GM19397 (cell line): Measurements from ENCODE around the gene KCNQ1.

Experiments
- ATAC-seq: cut with Tn5 transposase; IDR thresholded peaks from one replicate; pipeline ENCODE4 v1.9.1; 2021; ENCODE audit warnings: mild to moderate bottlenecking, moderate library complexity; ENCODE audit not compliant: unreplicated experiment

The KCNQ1 gene

GRCh38 chr11:2781408-2782274 is 336.8 kb downstream of the KCNQ1 start:
- ATAC-seq, result no peak

- no peak for ATAC-seq
These were observed 338.0 kb downstream of the KCNQ1 start for GRCh38 chr11:2782769-2783168.

- ATAC-seq, result no peak
These were observed 338.8 kb downstream of the KCNQ1 start for GRCh38 chr11:2783536-2784082.

GRCh38 chr11:2787816-2788167 is 343.0 kb downstream of the KCNQ1 start:
- no peak for ATAC-seq

GRCh38 chr11:2788168-2789071 is 343.6 kb downstream of the KCNQ1 start:
- no peak for ATAC-seq

GRCh38 chr11:2789331-2789730 is 344.5 kb downstream of the KCNQ1 start:
- ATAC-seq, result no peak

- ATAC-seq, result no peak
These were observed 345.2 kb downstream of the KCNQ1 start for GRCh38 chr11:2789791-2790567.

GRCh38 chr11:2790568-2790921 is 345.7 kb downstream of the KCNQ1 start:
- no peak for ATAC-seq

- no peak for ATAC-seq
These were observed 346.3 kb downstream of the KCNQ1 start for GRCh38 chr11:2791139-2791520.

GRCh38 chr11:2791521-2792380 is 346.9 kb downstream of the KCNQ1 start:
- no peak for ATAC-seq

GRCh38 chr11:2792381-2793250 is 347.8 kb downstream of the KCNQ1 start:
- no peak for ATAC-seq

- ATAC-seq, result no peak
These were observed 348.9 kb downstream of the KCNQ1 start for GRCh38 chr11:2793701-2794045.

- ATAC-seq, result no peak
These were observed 349.5 kb downstream of the KCNQ1 start for GRCh38 chr11:2794046-2794967.

GRCh38 chr11:2794968-2795322 is 350.1 kb downstream of the KCNQ1 start:
- ATAC-seq, result no peak

GRCh38 chr11:2795491-2795991 is 350.7 kb downstream of the KCNQ1 start:
- no peak for ATAC-seq

GRCh38 chr11:2796091-2796490 is 351.3 kb downstream of the KCNQ1 start:
- no peak for ATAC-seq

GRCh38 chr11:2796508-2797113 is 351.8 kb downstream of the KCNQ1 start:
- no peak for ATAC-seq
